ENCODE results near the gene CTLA4. TPM values are rescaled to one million over a fixed set of nuclear protein-coding genes. Genes with fewer than 3 reads are reported as not detected.

CTLA4 gene
- total and polyA plus RNA-seq, 2 of the 4 experiments (the other 2 are of a cell fraction) = not detected

DNA sequence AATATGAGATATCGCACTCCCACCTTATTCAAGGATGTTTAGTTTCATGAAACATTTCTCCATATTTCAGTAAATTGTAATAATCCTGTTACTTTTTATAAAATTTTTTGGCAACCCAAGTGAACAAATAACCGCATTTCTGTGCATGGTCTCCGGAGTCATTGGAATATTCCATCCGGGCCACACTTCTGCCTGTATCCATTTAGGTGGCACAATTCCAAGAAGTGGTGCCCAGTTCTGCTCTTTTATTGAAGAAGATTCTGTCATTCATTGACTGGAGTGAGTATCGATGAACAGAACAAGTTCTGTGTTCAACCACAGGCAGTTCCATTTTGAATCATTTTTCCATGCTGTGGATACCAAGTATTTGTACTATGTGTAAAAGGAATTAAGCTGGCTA, 42.4 kb downstream of the CTLA4 start:
- no peak overlapping the region for H3K23ac ChIP-seq (ENCODE audit: low read depth, low read length)
- no peaks in the 10 kb centered on the region for H4K20me1 ChIP-seq (ENCODE audit: insufficient read depth, low read length)
- 0 out of 2 replicates have a peak overlapping the region, but pooled peaks have one; percentile 20 for H3K4ac ChIP-seq (ENCODE audit: low read depth, low read length)
- no peak overlapping the region for H4K91ac ChIP-seq (ENCODE audit: insufficient read depth, low read depth, low read length)
- H3K79me1 ChIP-seq (ENCODE audit: low read depth in 1 of 2, low read length in 2 of 2) = no peaks in the 10 kb centered on the region
- H3K9ac ChIP-seq (ENCODE audit: low read depth, low read length) = peak overlapping the region; percentile 19; the same call in 1 of the 2 replicates
- CTCF ChIA-PET = interaction anchor here (0.6 to 1.2 kb wide), 5 partner anchors 9 to 485 kb away, joined by 3 to 7 read pairs (median 4); no protein-coding TSS in a partner anchor
- H2BK120ac ChIP-seq (ENCODE audit: low read depth, low read length) = peak overlapping the region; percentile 15; the same call in 1 of the 2 replicates
- H2BK5ac ChIP-seq (ENCODE audit: low read depth, low read length, poor library complexity, severe bottlenecking) = no peak overlapping the region
- BruUV-seq (replicated peaks) = no TSS peak
- no peaks in the 10 kb centered on the region for H3K9me1 ChIP-seq (ENCODE audit: insufficient read depth, low read length)
- no peak overlapping the region for H3K4me3 ChIP-seq (ENCODE audit: insufficient read depth, low read depth, low read length)
- peaks cover 2% of the 10 kb centered on the region for H3K27me3 ChIP-seq (ENCODE audit: control insufficient read depth, insufficient read depth, low read length)
- no peak overlapping the region for H3K27ac ChIP-seq (ENCODE audit: insufficient read depth, low read length)
- no peak overlapping the region for H2AK5ac ChIP-seq (ENCODE audit: low read depth, low read length)
- H3K4me1 ChIP-seq (ENCODE audit: control insufficient read depth, insufficient read depth, low read length) = peaks cover 3% of the 10 kb centered on the region; the same call in 1 of the 2 replicates
- no peak overlapping the region; the same call in 1 of the 2 replicates for H2BK20ac ChIP-seq (ENCODE audit: low read depth, low read length)
- H2AFZ ChIP-seq (replicated peaks; ENCODE audit: low read length, poor library complexity) = no peak overlapping the region
- H2AK9ac ChIP-seq (replicated peaks; ENCODE audit: low read depth, low read length, poor library complexity) = no peak overlapping the region
- no peak overlapping the region for H3K14ac ChIP-seq (replicated peaks; ENCODE audit: low read depth, low read length)
- intact Hi-C loops (cut with micrococcal nuclease) (loop anchor here (1.0 to 5.0 kb wide), 5 partner anchors 93 to 1336 kb away; no protein-coding TSS in a partner anchor), in situ Hi-C loops (cut with MboI; ENCODE audit: low sequenced_read_pairs) (loop anchor here (25.0 kb wide), 1 partner anchor 1323 kb away; no protein-coding TSS in a partner anchor), dilution Hi-C loops (cut with HindIII; ENCODE audit: low sequenced_read_pairs, unreplicated experiment) (no loop called here)
- POLR2A ChIA-PET (ENCODE audit: unreplicated experiment) = no interaction called here
- no peaks in the 10 kb centered on the region for H3K36me3 ChIP-seq (ENCODE audit: control insufficient read depth, insufficient read depth, low read length)
- H4K8ac ChIP-seq (ENCODE audit: low read depth in 2 of 2, low read length in 2 of 2) = no peak overlapping the region; a peak in 1 of 4 replicates
- peak overlapping the region; percentile 49; the same call in 1 of the 2 replicates for H3K4me2 ChIP-seq (ENCODE audit: low read depth, low read length)
- H4K5ac ChIP-seq (ENCODE audit: low read depth, low read length) = no peak overlapping the region
- ATAC-seq (ENCODE audit: low read depth) (no peak), DNase-seq (no peak)
- H3K9me3 ChIP-seq (ENCODE audit: control insufficient read depth, insufficient read depth, low read length) = no peaks in the 10 kb centered on the region
- H3K56ac ChIP-seq (ENCODE audit: extremely low read depth, insufficient read depth, low read length) = no peak overlapping the region
- WGBS, 2 experiments (ENCODE audit: extremely low coverage in 2 of 2, insufficient read length in 1 of 2) = no CpG with 5 or more reads among the region's 5 CpGs
- no peak overlapping the region for H3K18ac ChIP-seq (ENCODE audit: low read depth, low read length)
- no peak overlapping the region for H2BK15ac ChIP-seq (ENCODE audit: low read depth, low read length)
- TF ChIP-seq FOS (IDR thresholded peaks at IDR 0.05; ENCODE audit: low read depth, low read length) (no peak), MAZ (IDR thresholded peaks at IDR 0.05; ENCODE audit: borderline replicate concordance, low read depth, low read length) (no peak), NFE2L2 (IDR thresholded peaks at IDR 0.05; ENCODE audit: low read depth, low read length) (no peak), RFX5 (IDR thresholded peaks at IDR 0.05; ENCODE audit: low read depth, low read length) (no peak)
- TF ChIP-seq, protein P1, sequence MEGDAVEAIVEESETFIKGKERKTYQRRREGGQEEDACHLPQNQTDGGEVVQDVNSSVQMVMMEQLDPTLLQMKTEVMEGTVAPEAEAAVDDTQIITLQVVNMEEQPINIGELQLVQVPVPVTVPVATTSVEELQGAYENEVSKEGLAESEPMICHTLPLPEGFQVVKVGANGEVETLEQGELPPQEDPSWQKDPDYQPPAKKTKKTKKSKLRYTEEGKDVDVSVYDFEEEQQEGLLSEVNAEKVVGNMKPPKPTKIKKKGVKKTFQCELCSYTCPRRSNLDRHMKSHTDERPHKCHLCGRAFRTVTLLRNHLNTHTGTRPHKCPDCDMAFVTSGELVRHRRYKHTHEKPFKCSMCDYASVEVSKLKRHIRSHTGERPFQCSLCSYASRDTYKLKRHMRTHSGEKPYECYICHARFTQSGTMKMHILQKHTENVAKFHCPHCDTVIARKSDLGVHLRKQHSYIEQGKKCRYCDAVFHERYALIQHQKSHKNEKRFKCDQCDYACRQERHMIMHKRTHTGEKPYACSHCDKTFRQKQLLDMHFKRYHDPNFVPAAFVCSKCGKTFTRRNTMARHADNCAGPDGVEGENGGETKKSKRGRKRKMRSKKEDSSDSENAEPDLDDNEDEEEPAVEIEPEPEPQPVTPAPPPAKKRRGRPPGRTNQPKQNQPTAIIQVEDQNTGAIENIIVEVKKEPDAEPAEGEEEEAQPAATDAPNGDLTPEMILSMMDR (conservative IDR thresholded peaks at IDR 0.05; ENCODE audit: low read depth, low read length) = no peak
